DND-41 (cell line): Measurements from ENCODE around the gene SUZ12.
"Not testable (repeated sequence)": the region's sequence is repeated elsewhere in the genome, so short reads cannot be mapped to it uniquely, and the experiment has no call there.

Experiments
- EZH2 ChIP-seq: IDR thresholded peaks from 3 replicates; pipeline ENCODE4 v1.6.1; 2012; ENCODE audit warnings: borderline replicate concordance, low read depth, mild to moderate bottlenecking, moderate library complexity, low read length, inconsistent platforms; ENCODE audit not compliant: severe bottlenecking
- TF ChIP-seq, protein P1 (sequence below): IDR thresholded peaks from 2 replicates; pipeline ENCODE4 v1.5.1; 2012; ENCODE audit warnings: borderline replicate concordance, low read length, moderate library complexity, mild to moderate bottlenecking; ENCODE audit not compliant: poor library complexity, severe bottlenecking; ENCODE audit errors: extremely low read depth

DNA sequence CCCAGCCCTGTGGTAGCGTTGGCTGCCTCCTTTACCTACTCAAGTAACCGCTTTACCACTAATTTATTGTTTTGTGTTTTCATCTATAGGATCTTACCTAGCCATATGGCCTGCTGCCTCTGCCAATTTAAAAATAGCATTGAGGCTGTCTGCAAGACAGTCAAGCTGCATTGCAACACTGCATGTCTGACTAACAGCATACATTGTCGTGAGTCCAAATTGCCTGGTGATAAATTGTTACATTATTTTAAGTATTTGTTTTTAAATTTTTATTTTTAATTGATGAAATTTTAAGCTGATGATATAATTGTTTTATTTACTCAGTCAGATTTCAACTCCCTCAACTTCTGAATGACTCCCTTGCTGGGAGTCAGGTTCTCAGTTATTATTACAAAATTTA is 108.8 kb downstream of the SUZ12 start:
- TF ChIP-seq, protein P1, sequence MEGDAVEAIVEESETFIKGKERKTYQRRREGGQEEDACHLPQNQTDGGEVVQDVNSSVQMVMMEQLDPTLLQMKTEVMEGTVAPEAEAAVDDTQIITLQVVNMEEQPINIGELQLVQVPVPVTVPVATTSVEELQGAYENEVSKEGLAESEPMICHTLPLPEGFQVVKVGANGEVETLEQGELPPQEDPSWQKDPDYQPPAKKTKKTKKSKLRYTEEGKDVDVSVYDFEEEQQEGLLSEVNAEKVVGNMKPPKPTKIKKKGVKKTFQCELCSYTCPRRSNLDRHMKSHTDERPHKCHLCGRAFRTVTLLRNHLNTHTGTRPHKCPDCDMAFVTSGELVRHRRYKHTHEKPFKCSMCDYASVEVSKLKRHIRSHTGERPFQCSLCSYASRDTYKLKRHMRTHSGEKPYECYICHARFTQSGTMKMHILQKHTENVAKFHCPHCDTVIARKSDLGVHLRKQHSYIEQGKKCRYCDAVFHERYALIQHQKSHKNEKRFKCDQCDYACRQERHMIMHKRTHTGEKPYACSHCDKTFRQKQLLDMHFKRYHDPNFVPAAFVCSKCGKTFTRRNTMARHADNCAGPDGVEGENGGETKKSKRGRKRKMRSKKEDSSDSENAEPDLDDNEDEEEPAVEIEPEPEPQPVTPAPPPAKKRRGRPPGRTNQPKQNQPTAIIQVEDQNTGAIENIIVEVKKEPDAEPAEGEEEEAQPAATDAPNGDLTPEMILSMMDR, result not testable (repeated sequence)
- not testable (repeated sequence) for TF ChIP-seq EZH2
